ENCODE results near the gene C8B.
A peak's percentile ranks its signal among the peaks of the same experiment; 100 is the strongest.

Gene C8B

DNA sequence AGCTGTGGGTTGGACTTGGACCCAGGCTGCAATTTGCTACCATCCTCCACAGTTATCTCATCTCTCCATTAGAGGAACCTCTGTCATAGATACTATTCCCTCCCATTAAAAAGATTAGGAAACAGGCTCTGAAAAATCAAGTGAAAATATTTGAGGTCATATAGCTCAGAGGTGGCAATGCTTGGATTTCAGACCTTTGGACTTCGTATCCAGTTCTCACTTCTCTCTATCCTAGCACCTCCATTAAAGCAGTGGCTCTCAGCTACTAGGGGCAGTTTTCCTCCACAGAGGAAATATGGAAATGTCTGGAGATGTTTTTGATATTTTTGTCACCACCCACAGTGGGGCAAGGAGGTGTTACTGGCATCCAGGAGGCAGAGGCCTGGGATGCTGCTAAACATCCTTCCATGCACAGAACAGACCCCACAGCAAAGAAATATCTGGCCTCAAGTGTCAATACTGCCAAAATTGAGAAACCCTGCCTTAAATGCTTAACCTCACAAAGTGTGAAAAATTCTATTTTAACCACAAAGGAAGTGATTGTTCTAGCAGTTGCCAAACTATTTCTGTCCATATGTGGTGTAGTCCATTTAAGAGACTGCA, 57.1 kb downstream of the C8B start:
- no peak for TF ChIP-seq CTCF (conservative IDR thresholded peaks at IDR 0.05; ENCODE audit: low read length)
- no peak overlapping the region for H3K4me3 ChIP-seq (ENCODE audit: low read length)
- DNase-seq (ENCODE audit: low read depth) = peak; percentile 91

GRCh38 chr1:56905667-56906066, 60.1 kb downstream of the C8B start:
- TF ChIP-seq CTCF (conservative IDR thresholded peaks at IDR 0.05; ENCODE audit: low read length) = no peak
- DNase-seq (ENCODE audit: low read depth) = no peak
- no peak overlapping the region for H3K4me3 ChIP-seq (ENCODE audit: low read length)

GRCh38 chr1:56904663-56905397, 61.0 kb downstream of the C8B start:
- no peak overlapping the region for H3K4me3 ChIP-seq (ENCODE audit: low read length)
- no peak for TF ChIP-seq CTCF (conservative IDR thresholded peaks at IDR 0.05; ENCODE audit: low read length)
- DNase-seq (ENCODE audit: low read depth) = peak; percentile 64

GRCh38 chr1:56903778-56904177, 62.0 kb downstream of the C8B start:
- DNase-seq (ENCODE audit: low read depth) = no peak
- no peak overlapping the region for H3K4me3 ChIP-seq (ENCODE audit: low read length)
- no peak for TF ChIP-seq CTCF (conservative IDR thresholded peaks at IDR 0.05; ENCODE audit: low read length)

GRCh38 chr1:56901716-56902115, 64.1 kb downstream of the C8B start:
- no peak for TF ChIP-seq CTCF (conservative IDR thresholded peaks at IDR 0.05; ENCODE audit: low read length)
- peak; percentile 64 for DNase-seq (ENCODE audit: low read depth)

GRCh38 chr1:56898879-56899278, 66.9 kb downstream of the C8B start:
- H3K4me3 ChIP-seq (ENCODE audit: low read length) = no peak overlapping the region
- no peak for DNase-seq (ENCODE audit: low read depth)
- TF ChIP-seq CTCF (conservative IDR thresholded peaks at IDR 0.05; ENCODE audit: low read length) = no peak

More at GRCh38 chr1:56901716-56902115, 64.1 kb downstream of the C8B start:
- no peak overlapping the region for H3K4me3 ChIP-seq (ENCODE audit: low read length)

DNA sequence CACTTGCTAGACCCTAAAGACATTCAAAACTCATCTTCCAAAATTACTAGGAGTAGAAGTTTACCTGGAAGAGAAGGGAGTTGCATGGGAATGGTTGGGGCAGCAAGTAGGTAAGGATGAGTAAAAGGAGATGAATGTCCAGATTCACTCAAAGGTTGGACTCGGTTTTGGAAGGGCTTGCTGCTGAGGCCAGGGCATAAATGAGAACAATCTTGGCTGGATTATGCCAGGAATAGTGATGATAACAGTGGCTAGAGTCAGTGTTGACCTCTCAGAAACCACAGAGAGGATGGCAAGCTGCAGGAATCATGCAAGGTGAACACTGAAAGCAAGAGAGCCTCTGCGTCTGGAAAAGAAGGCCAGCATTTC, 67.8 kb downstream of the C8B start:
- DNase-seq (ENCODE audit: low read depth) = no peak
- no peak for TF ChIP-seq CTCF (conservative IDR thresholded peaks at IDR 0.05; ENCODE audit: low read length)
- no peak overlapping the region for H3K4me3 ChIP-seq (ENCODE audit: low read length)
